Right ventricle myocardium inferior (tissue), 1 donor: ENCODE data around the gene ABCF1. TPM values are rescaled to one million over a fixed set of nuclear protein-coding genes. Genes with fewer than 3 reads are reported as not detected.
A peak's percentile ranks its signal among the peaks of the same experiment; 100 is the strongest.
"Not testable (repeated sequence)": the region's sequence is repeated elsewhere in the genome, so short reads cannot be mapped to it uniquely, and the experiment has no call there.

Source experiments
- ATAC-seq: fragments of 200-7000 bp; cut with Tn5 transposase; one replicate; pipeline ENCODE4 v1.9.1; 2020; ENCODE audit warnings: mild to moderate bottlenecking, moderate library complexity
- DNase-seq: peaks from one replicate; pipeline ENCODE4 v3.0.0; 2021; ENCODE audit errors: missing footprints
- intact Hi-C: fragments of 100-400 bp; cut with DNase I; formaldehyde crosslinking; loops from one replicate; pipeline ENCODE4 v1.11.0; 2022
- total RNA-seq: library from RNA; stranded (reverse); fragmentation: NEBNext Ultra II Directional; extraction: Animal tissue kit (Norgen Biotek cat#: 25700); gene quantifications from one replicate; pipeline ENCODE4 v1.2.1, GENCODE V29; 2021
- donor health status: DM: no; HTN: yes; CAD: no; lungs with severe emphysema.

Gene ABCF1
- total RNA-seq, 1 donor from 2014 or later = 39.5 TPM

GRCh38 chr6:30592287-30592686 is 21.0 kb downstream of the ABCF1 start:
- no peak for ATAC-seq
- no peak for DNase-seq
- intact Hi-C loops = no loop called here

GRCh38 chr6:30597315-30598144 is 26.3 kb downstream of the ABCF1 start:
- peak; percentile 63 for ATAC-seq
- intact Hi-C loops = loop anchor here (5.0 kb wide), 2 partner anchors 55 to 115 kb away; no protein-coding TSS in a partner anchor
- DNase-seq = not testable (repeated sequence)

- intact Hi-C loops = loop anchor here (5.0 kb wide), 2 partner anchors 57 to 117 kb away; no protein-coding TSS in a partner anchor
- ATAC-seq (peak; percentile 3), DNase-seq (no peak)
These were observed 27.8 kb downstream of the ABCF1 start for GRCh38 chr6:30598912-30599624.

- DNase-seq = no peak
- intact Hi-C loops = loop anchor here (5.0 kb wide), 2 partner anchors 57 to 117 kb away; no protein-coding TSS in a partner anchor
- ATAC-seq = no peak
These were observed 28.5 kb downstream of the ABCF1 start for GRCh38 chr6:30599625-30600324.

GRCh38 chr6:30600451-30600961 is 29.3 kb downstream of the ABCF1 start:
- DNase-seq (no peak), ATAC-seq (no peak)
- intact Hi-C loops = no loop called here

GRCh38 chr6:30601436-30601814 is 30.2 kb downstream of the ABCF1 start:
- intact Hi-C loops = no loop called here
- ATAC-seq (no peak), DNase-seq (no peak)

GRCh38 chr6:30601815-30602641 is 30.8 kb downstream of the ABCF1 start:
- DNase-seq = no peak
- intact Hi-C loops = no loop called here
- ATAC-seq = no peak

GRCh38 chr6:30603961-30604360 is 32.7 kb downstream of the ABCF1 start:
- DNase-seq (no peak), ATAC-seq (no peak)
- intact Hi-C loops = no loop called here

- ATAC-seq (no peak), DNase-seq (no peak)
- intact Hi-C loops = loop anchor here (5.0 kb wide), 2 partner anchors 38 to 123 kb away; partner anchors contain the start of genes ABCF1 and HLA-E
These were observed 38.8 kb downstream of the ABCF1 start for GRCh38 chr6:30610065-30610464.

GRCh38 chr6:30611150-30611855 is 40.1 kb downstream of the ABCF1 start:
- intact Hi-C loops = loop anchor here (5.0 kb wide), 2 partner anchors 39 to 124 kb away; partner anchors contain the start of genes ABCF1 and HLA-E
- ATAC-seq (no peak), DNase-seq (no peak)

GRCh38 chr6:30611856-30612194 is 40.6 kb downstream of the ABCF1 start:
- DNase-seq = no peak
- no peak for ATAC-seq
- intact Hi-C loops = loop anchor here (5.0 kb wide), 2 partner anchors 40 to 125 kb away; partner anchors contain the start of genes ABCF1 and HLA-E

GRCh38 chr6:30612213-30612612 is 41.0 kb downstream of the ABCF1 start:
- no peak for ATAC-seq
- intact Hi-C loops = loop anchor here (5.0 kb wide), 2 partner anchors 40 to 125 kb away; partner anchors contain the start of genes ABCF1 and HLA-E
- no peak for DNase-seq

GRCh38 chr6:30612687-30613248 is 41.5 kb downstream of the ABCF1 start:
- intact Hi-C loops = loop anchor here (5.0 kb wide), 2 partner anchors 40 to 125 kb away; partner anchors contain the start of genes ABCF1 and HLA-E
- ATAC-seq (no peak), DNase-seq (no peak)

- DNase-seq = no peak
- intact Hi-C loops = loop anchor here (5.0 kb wide), 2 partner anchors 41 to 126 kb away; partner anchors contain the start of genes ABCF1 and HLA-E
These were observed 42.2 kb downstream of the ABCF1 start for GRCh38 chr6:30613251-30614043.

GRCh38 chr6:30614044-30614842 is 43.0 kb downstream of the ABCF1 start:
- intact Hi-C loops = loop anchor here (5.0 kb wide), 2 partner anchors 42 to 127 kb away; partner anchors contain the start of genes ABCF1 and HLA-E
- DNase-seq = no peak
- ATAC-seq = no peak

More at GRCh38 chr6:30613251-30614043, 42.2 kb downstream of the ABCF1 start:
- ATAC-seq = no peak
